Measurements from ENCODE around the gene RPE65. TPM values are rescaled to one million over a fixed set of nuclear protein-coding genes. Genes with fewer than 3 reads are reported as not detected.

RPE65 gene
- polyA plus RNA-seq, 1 donor (not counting 4 experiments of a cell fraction or from before 2014, with no cell fraction given) = not detected

- H3K9me3 ChIP-seq (ENCODE audit: control insufficient read depth, low read depth, low read length) = no peaks in the 10 kb centered on the region
- no peak overlapping the region for H3K27ac ChIP-seq (ENCODE audit: control insufficient read depth, insufficient read depth, low read length)
- no peak for DNase-seq (ENCODE audit: low read depth, low spot score)
- no peak overlapping the region for H2AFZ ChIP-seq (ENCODE audit: control insufficient read depth, low read length)
- TF ChIP-seq CTCF (optimal IDR thresholded peaks at IDR 0.05 in 1 of 3, IDR thresholded peaks at IDR 0.05 in 1 of 3, conservative IDR thresholded peaks at IDR 0.05 in 1 of 3; ENCODE audit: extremely low read depth in 1 of 3, insufficient read depth in 2 of 3, low read length in 3 of 3) = no peak
- TF ChIP-seq EZH2 (IDR thresholded peaks at IDR 0.05; ENCODE audit: low read length) = no peak
- H3K36me3 ChIP-seq (ENCODE audit: control insufficient read depth in 2 of 2, extremely low read depth in 1 of 2, insufficient read depth in 2 of 2, low read length in 2 of 2) = peaks cover 0 to 3% of the 10 kb centered on the region in 2 experiments
- H3K79me2 ChIP-seq (ENCODE audit: control insufficient read depth, insufficient read depth, low read length) = no peaks in the 10 kb centered on the region
- H3K27me3 ChIP-seq (ENCODE audit: control insufficient read depth, extremely low read depth, insufficient read depth, low read length) = no peaks in the 10 kb centered on the region
- no peaks in the 10 kb centered on the region for H3K4me1 ChIP-seq (ENCODE audit: control insufficient read depth, extremely low read depth, insufficient read depth, low read length)
- no peak for FAIRE-seq
- no peak overlapping the region for H3K9ac ChIP-seq (ENCODE audit: control insufficient read depth, extremely low read depth, insufficient read depth, low read length)
- dilution Hi-C loops (cut with MboI; ENCODE audit: extremely low pct_ligation_motif_present, low sequenced_read_pairs) = no loop called here
- H3K4me3 ChIP-seq (ENCODE audit: control insufficient read depth in 2 of 3, extremely low read depth in 1 of 3, insufficient read depth in 2 of 3, low read depth in 1 of 3, low read length in 3 of 3) = no peak overlapping the region
- H3K9me1 ChIP-seq (ENCODE audit: control insufficient read depth, extremely low read depth, insufficient read depth, low read length) = no peaks in the 10 kb centered on the region
- no peak overlapping the region for H3K4me2 ChIP-seq (ENCODE audit: control insufficient read depth, extremely low read depth, insufficient read depth, low read depth, low read length)
- no peaks in the 10 kb centered on the region for H4K20me1 ChIP-seq (ENCODE audit: control insufficient read depth, extremely low read depth, insufficient read depth, low read length)
Observed at GRCh38 chr1:68484618-68485017, 34.9 kb upstream of the RPE65 start.

- TF ChIP-seq CTCF (optimal IDR thresholded peaks at IDR 0.05 in 1 of 3, IDR thresholded peaks at IDR 0.05 in 1 of 3, conservative IDR thresholded peaks at IDR 0.05 in 1 of 3; ENCODE audit: extremely low read depth in 1 of 3, insufficient read depth in 2 of 3, low read length in 3 of 3) = no peak
- no peak for TF ChIP-seq EZH2 (IDR thresholded peaks at IDR 0.05; ENCODE audit: low read length)
- no peak overlapping the region for H3K9ac ChIP-seq (ENCODE audit: control insufficient read depth, extremely low read depth, insufficient read depth, low read length)
- dilution Hi-C loops (cut with MboI; ENCODE audit: extremely low pct_ligation_motif_present, low sequenced_read_pairs) = no loop called here
- H4K20me1 ChIP-seq (ENCODE audit: control insufficient read depth, extremely low read depth, insufficient read depth, low read length) = no peaks in the 10 kb centered on the region
- peaks cover 0 to 3% of the 10 kb centered on the region in 2 experiments for H3K36me3 ChIP-seq (ENCODE audit: control insufficient read depth in 2 of 2, extremely low read depth in 1 of 2, insufficient read depth in 2 of 2, low read length in 2 of 2)
- H2AFZ ChIP-seq (ENCODE audit: control insufficient read depth, low read length) = no peak overlapping the region
- H3K9me3 ChIP-seq (ENCODE audit: control insufficient read depth, low read depth, low read length) = no peaks in the 10 kb centered on the region
- H3K9me1 ChIP-seq (ENCODE audit: control insufficient read depth, extremely low read depth, insufficient read depth, low read length) = no peaks in the 10 kb centered on the region
- H3K4me2 ChIP-seq (ENCODE audit: control insufficient read depth, extremely low read depth, insufficient read depth, low read depth, low read length) = no peak overlapping the region
- no peaks in the 10 kb centered on the region for H3K27me3 ChIP-seq (ENCODE audit: control insufficient read depth, extremely low read depth, insufficient read depth, low read length)
- FAIRE-seq = no peak
- no peak for DNase-seq (ENCODE audit: low read depth, low spot score)
- H3K4me3 ChIP-seq (ENCODE audit: control insufficient read depth in 2 of 3, extremely low read depth in 1 of 3, insufficient read depth in 2 of 3, low read depth in 1 of 3, low read length in 3 of 3) = no peak overlapping the region
- no peak overlapping the region for H3K27ac ChIP-seq (ENCODE audit: control insufficient read depth, insufficient read depth, low read length)
- no peaks in the 10 kb centered on the region for H3K4me1 ChIP-seq (ENCODE audit: control insufficient read depth, extremely low read depth, insufficient read depth, low read length)
- H3K79me2 ChIP-seq (ENCODE audit: control insufficient read depth, insufficient read depth, low read length) = no peaks in the 10 kb centered on the region
Observed at GRCh38 chr1:68481041-68481440, 31.3 kb upstream of the RPE65 start.
